SIG-M5 treated with dmso at 0.1 percent for 504 hours (cell line): Measurements from ENCODE around the gene CA12.

Source experiments
- DNase-seq: peaks from one replicate; lab custom pipeline; 2025; ENCODE audit not compliant: unreplicated experiment; lab: John Stamatoyannopoulos, UW

The CA12 gene

GRCh38 chr15:63379492-63380150 lies 2.0 kb downstream of the CA12 start:
- DNase-seq: no peak

GRCh38 chr15:63378946-63379345 lies 2.7 kb downstream of the CA12 start:
- no peak for DNase-seq

GRCh38 chr15:63374686-63375520 lies 6.7 kb downstream of the CA12 start:
- peak; percentile 23 for DNase-seq

- no peak for DNase-seq
These were observed 7.6 kb downstream of the CA12 start for GRCh38 chr15:63373866-63374548.

GRCh38 chr15:63373330-63373729 lies 8.3 kb downstream of the CA12 start:
- no peak for DNase-seq

GRCh38 chr15:63372753-63373152 lies 8.9 kb downstream of the CA12 start:
- no peak for DNase-seq

- DNase-seq: peak; percentile 80
These were observed 9.5 kb downstream of the CA12 start for GRCh38 chr15:63372018-63372705.

GRCh38 chr15:63371297-63371918 lies 10.2 kb downstream of the CA12 start:
- no peak for DNase-seq

GRCh38 chr15:63370764-63371163 lies 10.9 kb downstream of the CA12 start:
- DNase-seq: no peak

GRCh38 chr15:63369781-63370180 lies 11.9 kb downstream of the CA12 start:
- DNase-seq: no peak

- no peak for DNase-seq
These were observed 12.3 kb downstream of the CA12 start for GRCh38 chr15:63369296-63369695.

- DNase-seq: no peak
These were observed 13.1 kb downstream of the CA12 start for GRCh38 chr15:63368503-63368902.

GRCh38 chr15:63367900-63368299 lies 13.7 kb downstream of the CA12 start:
- no peak for DNase-seq

GRCh38 chr15:63367390-63367789 lies 14.3 kb downstream of the CA12 start:
- DNase-seq: no peak

- DNase-seq: no peak
These were observed 15.2 kb downstream of the CA12 start for GRCh38 chr15:63366451-63366850.

GRCh38 chr15:63365273-63365680 lies 16.4 kb downstream of the CA12 start:
- no peak for DNase-seq

- no peak for DNase-seq
These were observed 17.0 kb downstream of the CA12 start for GRCh38 chr15:63364399-63365272.

GRCh38 chr15:63363292-63363691 lies 18.4 kb downstream of the CA12 start:
- no peak for DNase-seq

GRCh38 chr15:63362885-63363284 lies 18.8 kb downstream of the CA12 start:
- DNase-seq: no peak

GRCh38 chr15:63362196-63362595 lies 19.4 kb downstream of the CA12 start:
- DNase-seq: no peak
